AG09319 (cell line): ENCODE data around the gene TSHR.

Experiments
- DNase-seq: peaks from one replicate; pipeline ENCODE4 v3.0.0-alpha.2; 2010; ENCODE audit warnings: low read depth; ENCODE audit errors: extremely low read depth
- TF ChIP-seq, protein P1 (sequence below): IDR thresholded peaks from 2 replicates; pipeline ENCODE4 v1.5.1; 2011; ENCODE audit warnings: low read depth, mild to moderate bottlenecking, inconsistent platforms, low read length, moderate library complexity

The TSHR gene

DNA sequence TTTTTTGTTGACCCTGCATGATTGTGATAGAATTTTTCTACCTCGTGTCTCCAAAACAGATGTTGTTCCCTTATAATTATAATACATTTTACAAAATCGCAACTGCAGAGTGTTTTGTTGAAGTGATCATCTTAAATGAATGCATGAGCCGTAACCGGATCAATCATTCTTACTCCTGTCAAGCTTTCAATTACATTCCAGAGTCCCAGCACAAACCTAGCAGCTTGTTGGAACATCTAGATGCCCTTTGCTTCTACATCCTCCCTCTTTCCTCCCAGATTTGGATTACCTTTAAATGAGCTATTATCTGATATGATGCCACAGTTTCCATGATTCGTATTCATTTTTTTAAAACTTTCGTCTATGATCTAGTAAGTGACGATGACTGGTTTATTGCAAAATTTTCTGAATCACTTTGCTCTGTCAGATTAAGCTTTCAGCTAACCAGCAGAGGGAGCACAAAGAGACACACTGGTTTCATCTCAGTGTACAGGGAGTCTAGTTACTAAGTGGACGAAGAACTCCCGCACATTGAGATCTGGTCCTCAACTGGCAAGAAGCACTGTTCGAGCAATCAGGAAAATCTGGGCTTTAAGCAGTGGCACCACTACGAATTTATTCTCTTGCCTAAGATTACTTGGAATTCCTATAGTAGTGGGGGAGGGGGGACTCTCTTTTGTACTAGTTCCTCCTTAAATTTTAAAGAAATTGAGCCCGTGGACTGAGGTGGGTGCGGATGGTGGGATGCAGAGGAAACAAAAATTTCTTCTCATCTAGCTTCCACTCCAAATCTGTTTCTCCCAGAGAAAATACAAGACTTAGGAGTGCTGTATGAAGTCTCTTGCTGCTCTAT lies 40.9 kb downstream of the TSHR start:
- DNase-seq = peak; percentile 57
- TF ChIP-seq, protein P1, sequence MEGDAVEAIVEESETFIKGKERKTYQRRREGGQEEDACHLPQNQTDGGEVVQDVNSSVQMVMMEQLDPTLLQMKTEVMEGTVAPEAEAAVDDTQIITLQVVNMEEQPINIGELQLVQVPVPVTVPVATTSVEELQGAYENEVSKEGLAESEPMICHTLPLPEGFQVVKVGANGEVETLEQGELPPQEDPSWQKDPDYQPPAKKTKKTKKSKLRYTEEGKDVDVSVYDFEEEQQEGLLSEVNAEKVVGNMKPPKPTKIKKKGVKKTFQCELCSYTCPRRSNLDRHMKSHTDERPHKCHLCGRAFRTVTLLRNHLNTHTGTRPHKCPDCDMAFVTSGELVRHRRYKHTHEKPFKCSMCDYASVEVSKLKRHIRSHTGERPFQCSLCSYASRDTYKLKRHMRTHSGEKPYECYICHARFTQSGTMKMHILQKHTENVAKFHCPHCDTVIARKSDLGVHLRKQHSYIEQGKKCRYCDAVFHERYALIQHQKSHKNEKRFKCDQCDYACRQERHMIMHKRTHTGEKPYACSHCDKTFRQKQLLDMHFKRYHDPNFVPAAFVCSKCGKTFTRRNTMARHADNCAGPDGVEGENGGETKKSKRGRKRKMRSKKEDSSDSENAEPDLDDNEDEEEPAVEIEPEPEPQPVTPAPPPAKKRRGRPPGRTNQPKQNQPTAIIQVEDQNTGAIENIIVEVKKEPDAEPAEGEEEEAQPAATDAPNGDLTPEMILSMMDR = peak; percentile 87

DNA sequence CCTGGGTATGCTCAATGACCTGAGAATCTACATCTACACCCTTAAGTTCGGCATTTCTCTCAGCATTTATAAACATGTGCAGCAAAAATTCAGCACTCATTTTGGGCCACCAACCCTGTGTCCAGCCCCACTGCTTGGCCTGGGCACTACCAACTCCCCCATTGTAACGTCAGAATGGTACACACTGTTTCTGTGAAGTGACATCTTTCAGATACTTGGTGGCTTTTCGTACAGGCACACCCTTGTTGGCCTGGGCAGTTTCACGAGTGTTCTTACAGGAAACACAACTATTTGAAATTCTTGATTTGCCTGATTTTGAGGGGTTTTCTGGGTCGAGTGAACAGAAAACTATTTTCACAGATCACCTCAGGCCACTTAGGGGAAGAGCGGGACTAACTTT lies 46.0 kb downstream of the TSHR start:
- DNase-seq = no peak
- TF ChIP-seq, protein P1 = no peak

DNA sequence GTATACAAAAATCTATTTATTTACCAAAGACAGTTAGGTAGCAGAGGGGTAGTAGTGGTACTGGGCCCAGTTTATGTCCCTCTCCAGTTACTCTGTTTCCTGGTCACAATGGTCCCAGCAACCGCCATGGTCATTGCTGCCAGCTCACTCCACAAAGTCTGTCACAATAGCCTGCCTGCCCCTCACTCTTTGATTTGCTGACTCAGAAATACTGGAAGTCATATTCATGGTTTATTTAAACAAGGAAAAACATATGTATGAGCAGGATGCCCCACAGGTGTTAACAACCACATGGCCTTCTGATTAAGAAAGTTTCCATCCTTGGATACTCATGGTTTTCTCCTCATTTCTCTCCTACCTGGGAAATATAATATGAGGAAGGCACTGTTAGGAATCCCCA lies 49.2 kb downstream of the TSHR start:
- DNase-seq = no peak
- TF ChIP-seq, protein P1 = no peak

DNA sequence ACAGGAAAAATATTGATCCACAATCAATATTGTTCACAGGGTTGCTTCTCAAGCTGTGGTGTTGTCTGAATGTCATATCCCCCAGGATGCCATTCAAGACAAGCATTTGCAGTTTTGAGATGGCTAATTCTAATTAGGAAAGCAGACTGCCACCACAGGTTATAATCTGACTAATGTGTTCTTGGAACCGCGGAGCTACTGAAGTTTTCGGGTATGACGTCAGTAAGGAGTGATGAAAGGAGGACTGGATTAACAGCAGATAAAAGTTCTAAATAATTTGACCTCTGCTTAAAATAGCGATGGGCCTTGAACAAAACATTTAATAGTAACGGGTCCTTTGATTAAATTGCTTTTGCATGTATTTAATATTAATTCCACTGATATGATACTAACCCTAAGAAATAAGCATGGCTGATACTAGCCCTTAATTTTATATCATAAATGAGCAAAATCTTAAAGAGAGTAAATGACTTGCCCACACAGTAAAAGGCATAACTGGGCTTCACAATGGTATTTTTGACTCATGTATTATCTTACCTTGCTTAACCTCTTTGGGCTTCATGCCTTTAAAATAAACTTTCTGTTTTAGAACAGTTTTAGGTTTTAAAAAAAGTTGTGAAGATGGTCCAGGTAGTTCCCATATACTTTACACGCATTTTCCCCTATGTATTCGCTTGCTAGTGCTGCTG lies 50.3 kb downstream of the TSHR start:
- no peak for DNase-seq

DNA sequence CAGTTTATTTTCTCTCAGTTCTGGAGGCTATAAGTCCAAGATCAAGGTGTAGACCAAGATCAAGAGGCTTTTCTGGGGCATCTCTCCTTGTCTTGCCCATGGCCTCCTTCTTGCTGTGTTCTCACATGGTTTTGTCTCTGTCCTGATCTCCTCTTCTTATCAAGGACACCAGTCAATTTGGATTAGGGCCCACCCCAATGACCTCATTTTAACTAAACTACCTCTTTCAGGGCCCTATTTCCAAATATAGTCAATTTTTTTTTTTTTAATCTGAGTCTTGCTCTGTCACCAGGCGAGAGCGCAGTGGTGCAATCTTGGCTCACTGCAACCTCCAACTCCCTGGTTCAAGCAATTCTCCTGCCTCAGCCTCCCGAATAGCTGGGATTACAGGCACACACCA lies 50.8 kb downstream of the TSHR start:
- no peak for DNase-seq
- TF ChIP-seq, protein P1 = no peak

More for the DNA sequence above, 50.3 kb downstream of the TSHR start:
- TF ChIP-seq, protein P1 = no peak

DNA sequence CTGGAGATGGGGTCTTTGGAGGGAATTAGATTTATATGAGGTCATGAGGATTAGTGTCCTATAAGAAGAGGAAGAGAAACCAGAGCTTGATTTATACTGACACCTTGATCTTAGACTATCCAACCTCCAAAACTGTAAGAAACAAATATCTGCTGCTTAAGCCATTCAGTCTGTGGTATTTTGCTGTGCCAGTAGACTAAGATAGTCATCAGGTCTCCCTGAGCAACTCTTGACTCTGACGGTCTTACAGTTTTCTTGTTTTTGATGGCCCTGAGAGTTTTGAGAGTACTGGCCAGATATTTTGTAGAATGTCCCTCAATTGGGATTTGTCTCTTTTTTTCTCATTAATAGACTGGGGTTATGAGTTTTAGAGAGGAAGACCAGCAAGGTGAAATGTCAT lies 51.7 kb downstream of the TSHR start:
- DNase-seq = no peak
- TF ChIP-seq, protein P1 = no peak

DNA sequence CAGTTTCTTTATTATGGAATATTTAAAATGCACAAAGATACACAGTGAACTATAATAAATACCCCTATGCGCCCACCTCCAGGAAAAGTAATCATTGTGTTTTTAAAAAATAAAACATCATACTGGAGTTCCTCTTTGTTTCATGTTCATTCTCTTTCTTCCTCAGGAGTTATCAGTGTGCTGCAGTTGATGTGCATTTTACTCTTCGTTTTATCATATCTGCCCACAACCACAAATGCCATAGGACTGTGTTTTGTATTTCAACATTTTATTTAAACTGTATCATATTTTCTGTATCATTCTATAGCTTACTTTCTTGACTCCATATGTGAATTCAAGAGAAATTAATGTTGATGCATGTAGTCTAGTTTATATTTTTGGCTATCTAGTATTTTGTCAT lies 53.9 kb downstream of the TSHR start:
- TF ChIP-seq, protein P1 = no peak
- DNase-seq = no peak
